Endothelial cell (in vitro differentiated cells): Measurements from ENCODE around the gene PI4KA. TPM values are rescaled to one million over a fixed set of nuclear protein-coding genes. Genes with fewer than 3 reads are reported as not detected.

Experiments used
- DNase-seq: peaks from one replicate; pipeline ENCODE4 v3.0.0; 2021; ENCODE audit warnings: low spot score
- H3K27ac Mint-ChIP-seq: one replicate; pipeline ENCODE4 v1.8.0; 2021; ENCODE audit warnings: mixed read lengths, inconsistent platforms; ENCODE audit not compliant: unreplicated experiment
- H3K27me3 Mint-ChIP-seq: one replicate; pipeline ENCODE4 v1.8.0; 2021; ENCODE audit warnings: mild to moderate bottlenecking, moderate library complexity, mixed read lengths, inconsistent platforms; ENCODE audit not compliant: unreplicated experiment
- H3K36me3 Mint-ChIP-seq: one replicate; pipeline ENCODE4 v1.8.0; 2021; ENCODE audit warnings: mild to moderate bottlenecking, low read depth, mixed read lengths, inconsistent platforms; ENCODE audit not compliant: unreplicated experiment
- H3K4me1 Mint-ChIP-seq: one replicate; pipeline ENCODE4 v1.8.0; 2021; ENCODE audit warnings: mild to moderate bottlenecking, mixed read lengths, inconsistent platforms; ENCODE audit not compliant: unreplicated experiment
- H3K4me3 Mint-ChIP-seq: one replicate; pipeline ENCODE4 v1.8.0; 2021; ENCODE audit warnings: mild to moderate bottlenecking, mixed read lengths, inconsistent platforms; ENCODE audit not compliant: unreplicated experiment
- H3K9me3 Mint-ChIP-seq: one replicate; pipeline ENCODE4 v1.8.0; 2021; ENCODE audit warnings: mixed read lengths, inconsistent platforms; ENCODE audit not compliant: unreplicated experiment
- CTCF ChIP-seq: fragments of 200-600 bp; sonication (generic); IDR thresholded peaks from one replicate; pipeline ENCODE4 v1.5.0; 2021; ENCODE audit warnings: antibody characterized with exemption; ENCODE audit not compliant: unreplicated experiment
- total RNA-seq: library from RNA; stranded (reverse); fragmentation: NEBNext Ultra II Directional; extraction: Animal tissue kit (Norgen Biotek cat#: 25700); gene quantifications from one replicate; pipeline ENCODE4 v1.2.1, GENCODE V29; 2021; ENCODE audit not compliant: unreplicated experiment

Gene PI4KA
- total RNA-seq, 1 donor from 2014 or later = 65.3 TPM

- DNase-seq = peak; percentile 51
- no peak overlapping the region for H3K4me3 Mint-ChIP-seq
- H3K27ac Mint-ChIP-seq = peak overlapping the region; percentile 32
- no peaks in the 10 kb centered on the region for H3K9me3 Mint-ChIP-seq
- TF ChIP-seq CTCF = peak; percentile 55
- peaks cover 4% of the 10 kb centered on the region for H3K27me3 Mint-ChIP-seq
- no peaks in the 10 kb centered on the region for H3K4me1 Mint-ChIP-seq
- H3K36me3 Mint-ChIP-seq = peaks cover 22% of the 10 kb centered on the region
These were observed 74.5 kb downstream of the PI4KA start for GRCh38 chr22:20783844-20784723.

- Mint-ChIP-seq H3K9me3 (no peaks in the 10 kb centered on the region), H3K27ac (no peak overlapping the region), H3K27me3 (peaks cover 4% of the 10 kb centered on the region), H3K4me3 (no peak overlapping the region), H3K4me1 (no peaks in the 10 kb centered on the region), H3K36me3 (peaks cover 16% of the 10 kb centered on the region)
- no peak for TF ChIP-seq CTCF
- DNase-seq = no peak
These were observed 75.3 kb downstream of the PI4KA start for GRCh38 chr22:20783300-20783673.

GRCh38 chr22:20782596-20783299, 75.9 kb downstream of the PI4KA start:
- TF ChIP-seq CTCF = no peak
- no peak overlapping the region for H3K4me3 Mint-ChIP-seq
- peaks cover 16% of the 10 kb centered on the region for H3K36me3 Mint-ChIP-seq
- no peaks in the 10 kb centered on the region for H3K9me3 Mint-ChIP-seq
- H3K27me3 Mint-ChIP-seq = peaks cover 4% of the 10 kb centered on the region
- H3K27ac Mint-ChIP-seq = no peak overlapping the region
- H3K4me1 Mint-ChIP-seq = peaks cover 2% of the 10 kb centered on the region
- DNase-seq = no peak

- TF ChIP-seq CTCF = no peak
- H3K27me3 Mint-ChIP-seq = peaks cover 4% of the 10 kb centered on the region
These were observed 76.5 kb downstream of the PI4KA start for GRCh38 chr22:20782083-20782482.

More at GRCh38 chr22:20782083-20782482, 76.5 kb downstream of the PI4KA start:
- Mint-ChIP-seq H3K27ac (no peak overlapping the region), H3K4me1 (peaks cover 5% of the 10 kb centered on the region), H3K4me3 (no peak overlapping the region), H3K9me3 (no peaks in the 10 kb centered on the region), H3K36me3 (peaks cover 15% of the 10 kb centered on the region)
- no peak for DNase-seq
